Measurements from ENCODE around the gene MRFAP1L1. TPM values are rescaled to one million over a fixed set of nuclear protein-coding genes. Genes with fewer than 3 reads are reported as not detected.

MRFAP1L1 gene
- total and polyA plus RNA-seq, 9 of the 15 experiments (the other 6 are each of a cell fraction or from before 2014, with no cell fraction given), result 37.6 to 111 (median 83.8) TPM

DNA sequence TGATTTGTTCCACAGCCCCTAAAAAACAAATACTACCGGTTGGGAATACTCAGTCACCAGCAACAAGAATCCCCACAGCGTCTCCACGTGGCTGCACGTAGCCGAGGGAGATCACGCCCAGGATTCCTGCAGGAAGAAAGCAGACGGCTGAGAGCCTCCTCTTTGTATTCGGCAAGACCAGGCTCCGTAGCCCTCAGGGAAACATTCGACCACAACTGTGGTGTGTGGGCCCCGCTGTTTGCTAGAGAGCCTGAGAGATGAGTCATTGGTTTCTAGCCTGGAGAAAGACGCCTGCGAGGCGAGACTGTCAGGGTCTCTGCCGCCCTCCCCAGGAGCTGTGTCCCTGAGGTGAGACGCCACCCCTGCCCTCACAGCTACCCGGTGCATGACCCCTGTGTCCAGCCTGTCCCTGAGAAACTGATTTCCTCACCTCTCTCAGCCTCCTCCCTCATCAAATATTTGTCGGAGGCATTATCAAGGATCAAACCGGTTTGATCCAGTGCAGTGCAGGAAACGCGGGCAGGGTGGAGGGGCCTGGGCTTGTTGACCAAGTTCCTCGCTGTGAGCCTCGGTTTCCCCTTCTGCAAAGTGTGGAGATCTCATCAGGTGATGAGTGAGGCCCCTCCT is 20.7 kb downstream of the MRFAP1L1 start (continued):
- no peak for TF ChIP-seq ATF1 (CRISPR knock-in tag; IDR thresholded peaks at IDR 0.05)
- peak; percentile 54 for TF ChIP-seq ATF1 (tag; IDR thresholded peaks at IDR 0.05)
- no peak for TF ChIP-seq PYGO2 (tag; IDR thresholded peaks at IDR 0.05)
- no peak for TF ChIP-seq ETS2 (tag; IDR thresholded peaks at IDR 0.05; ENCODE audit: borderline replicate concordance, poor library complexity, severe bottlenecking)
- TF ChIP-seq, protein P1, sequence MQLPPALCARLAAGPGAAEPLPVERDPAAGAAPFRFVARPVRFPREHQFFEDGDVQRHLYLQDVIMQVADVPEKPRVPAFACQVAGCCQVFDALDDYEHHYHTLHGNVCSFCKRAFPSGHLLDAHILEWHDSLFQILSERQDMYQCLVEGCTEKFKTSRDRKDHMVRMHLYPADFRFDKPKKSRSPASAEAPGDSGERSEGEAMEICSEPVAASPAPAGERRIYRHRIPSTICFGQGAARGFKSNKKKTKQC (CRISPR knock-in tag; IDR thresholded peaks at IDR 0.05), result peak; percentile 80
- TF ChIP-seq HNRNPL (IDR thresholded peaks at IDR 0.05; ENCODE audit: low read depth, low read length), result no peak
- no peak for TF ChIP-seq ZBTB8A (IDR thresholded peaks at IDR 0.05; ENCODE audit: partially characterized antibody)
- TF ChIP-seq, protein P2, sequence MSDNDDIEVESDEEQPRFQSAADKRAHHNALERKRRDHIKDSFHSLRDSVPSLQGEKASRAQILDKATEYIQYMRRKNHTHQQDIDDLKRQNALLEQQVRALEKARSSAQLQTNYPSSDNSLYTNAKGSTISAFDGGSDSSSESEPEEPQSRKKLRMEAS (CRISPR knock-in tag; IDR thresholded peaks at IDR 0.05), result peak; percentile 94
- TF ChIP-seq CBX3 (IDR thresholded peaks at IDR 0.05; ENCODE audit: borderline replicate concordance in 1 of 2, low read length in 2 of 2), result 0 out of 3 replicates have a peak, but pooled peaks of 1 of the 2 experiments have one; percentile 16
- peak; percentile 96 for TF ChIP-seq JUND (IDR thresholded peaks at IDR 0.05; ENCODE audit: borderline replicate concordance, low read depth, low read length)
- peak; percentile 91; the same call in 2 of the 3 replicates for TF ChIP-seq JUND (tag; IDR thresholded peaks at IDR 0.05; ENCODE audit: borderline replicate concordance, low read depth, low read length)
- no peak for TF ChIP-seq CREB1 (IDR thresholded peaks at IDR 0.05)
- TF ChIP-seq CREB1 (CRISPR knock-in tag; IDR thresholded peaks at IDR 0.05), result peak; percentile 48; the same call in 1 of the 2 replicates
- TF ChIP-seq, protein P3, sequence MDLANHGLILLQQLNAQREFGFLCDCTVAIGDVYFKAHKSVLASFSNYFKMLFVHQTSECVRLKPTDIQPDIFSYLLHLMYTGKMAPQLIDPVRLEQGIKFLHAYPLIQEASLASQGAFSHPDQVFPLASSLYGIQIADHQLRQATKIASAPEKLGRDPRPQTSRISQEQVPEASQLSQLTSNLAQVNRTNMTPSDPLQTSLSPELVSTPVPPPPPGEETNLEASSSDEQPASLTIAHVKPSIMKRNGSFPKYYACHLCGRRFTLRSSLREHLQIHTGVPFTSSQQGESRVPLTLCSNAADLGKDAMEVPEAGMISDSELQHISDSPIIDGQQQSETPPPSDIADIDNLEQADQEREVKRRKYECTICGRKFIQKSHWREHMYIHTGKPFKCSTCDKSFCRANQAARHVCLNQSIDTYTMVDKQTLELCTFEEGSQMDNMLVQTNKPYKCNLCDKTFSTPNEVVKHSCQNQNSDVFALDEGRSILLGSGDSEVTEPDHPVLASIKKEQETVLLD (IDR thresholded peaks at IDR 0.05), result peak; percentile 43; the same call in 1 of the 2 replicates
- no peak for TF ChIP-seq HDAC2 (IDR thresholded peaks at IDR 0.05)
- TF ChIP-seq PHF8 (IDR thresholded peaks at IDR 0.05; ENCODE audit: borderline replicate concordance, low read length), result peak; percentile 28; the same call in 1 of the 2 replicates
- TF ChIP-seq KLF6 (CRISPR knock-in tag; IDR thresholded peaks at IDR 0.05; ENCODE audit: borderline replicate concordance), result no peak
- TF ChIP-seq ZNF584 (CRISPR knock-in tag; IDR thresholded peaks at IDR 0.05; ENCODE audit: low read depth), result peak; percentile 80
- TF ChIP-seq FOXA3 (CRISPR knock-in tag; conservative IDR thresholded peaks at IDR 0.05 in 1 of 2, IDR thresholded peaks at IDR 0.05 in 1 of 2), result peak in 1 of 2 experiments; percentile 68; a peak in 1 of 4 replicates
- TF ChIP-seq ZNF174 (CRISPR knock-in tag; IDR thresholded peaks at IDR 0.05), result no peak
- TF ChIP-seq ZNF766 (CRISPR knock-in tag; conservative IDR thresholded peaks at IDR 0.05), result 0 out of 2 replicates have a peak, but pooled peaks have one; percentile 17
- TF ChIP-seq ZNF253 (CRISPR knock-in tag; conservative IDR thresholded peaks at IDR 0.05), result no peak
- no peak for TF ChIP-seq NR3C1 (CRISPR knock-in tag; IDR thresholded peaks at IDR 0.05)
- TF ChIP-seq ZNF146 (CRISPR knock-in tag; IDR thresholded peaks at IDR 0.05; ENCODE audit: unreplicated experiment), result no peak
- TF ChIP-seq NR2C1 (IDR thresholded peaks at IDR 0.05), result no peak
- no peak; the same call in 1 of the 2 replicates for TF ChIP-seq NR2C1 (tag; IDR thresholded peaks at IDR 0.05)
- TF ChIP-seq FOXK2 (conservative IDR thresholded peaks at IDR 0.05 in 1 of 2, IDR thresholded peaks at IDR 0.05 in 1 of 2; ENCODE audit: low read depth in 2 of 2), result peak in 1 of 2 experiments; percentile 14; a peak in 1 of 4 replicates
- TF ChIP-seq POLR2G (IDR thresholded peaks at IDR 0.05; ENCODE audit: low read depth, low read length), result peak; percentile 62
- no peak for TF ChIP-seq HLTF (IDR thresholded peaks at IDR 0.05)
